SU-DHL-6 (cell line): Measurements from ENCODE around the gene C1orf116.

Source experiments
- H2AFZ ChIP-seq: fragments of 200-600 bp; sonication (generic); 2 replicates; pipeline ENCODE4 v1.6.1; 2014; ENCODE audit warnings: low read depth, mild to moderate bottlenecking, moderate library complexity, mixed read lengths, antibody characterized with exemption, low read length; ENCODE audit not compliant: severe bottlenecking
- H3F3A ChIP-seq: fragments of 200-600 bp; shearing (Covaris generic); 2 replicates; pipeline ENCODE4 v1.6.0; 2016; ENCODE audit warnings: antibody characterized with exemption, mild to moderate bottlenecking; ENCODE audit not compliant: insufficient read depth
- H3K27ac ChIP-seq: fragments of 200-600 bp; sonication (generic); 2 replicates; pipeline ENCODE4 v1.5.1; 2016; ENCODE audit warnings: low read depth, mild to moderate bottlenecking, low read length, moderate library complexity, mixed read lengths
- H3K27me3 ChIP-seq: fragments of 200-600 bp; sonication (generic), shearing (Covaris generic); 2 replicates; pipeline ENCODE4 v1.6.0; 2014; ENCODE audit warnings: mild to moderate bottlenecking, low read length
- H3K36me3 ChIP-seq: fragments of 200-600 bp; sonication (generic); 2 replicates; pipeline ENCODE4 v1.6.1; 2014; ENCODE audit warnings: mild to moderate bottlenecking, low read length, mixed read lengths
- H3K4me2 ChIP-seq: fragments of 300-600, 200-600 bp; shearing (Covaris generic), sonication (generic); 2 replicates; pipeline ENCODE4 v1.6.0; 2014; ENCODE audit warnings: low read length, low read depth, mild to moderate bottlenecking; ENCODE audit not compliant: poor library complexity, severe bottlenecking
- H3K4me3 ChIP-seq: fragments of 200-600 bp; sonication (generic); 2 replicates; pipeline ENCODE4 v1.5.1; 2014; ENCODE audit warnings: antibody characterized with exemption, low read length, mild to moderate bottlenecking, mixed read lengths; ENCODE audit not compliant: insufficient read depth, poor library complexity, severe bottlenecking
- H3K79me2 ChIP-seq: fragments of 200-600 bp; sonication (generic); 2 replicates; pipeline ENCODE4 v1.6.1; 2014; ENCODE audit warnings: mild to moderate bottlenecking, low read length, moderate library complexity; ENCODE audit not compliant: insufficient read depth
- H3K9ac ChIP-seq: fragments of 200-600 bp; sonication (generic); 2 replicates; pipeline ENCODE4 v1.7.0; 2014; ENCODE audit warnings: mild to moderate bottlenecking, low read length
- H3K9me2 ChIP-seq: fragments of 200-600 bp; sonication (generic); replicated peaks from 2 replicates; pipeline ENCODE4 v1.6.1; 2014; ENCODE audit warnings: low read length; ENCODE audit not compliant: insufficient read depth
- H3K9me3 ChIP-seq: fragments of 200-600 bp; sonication (generic); 2 replicates; pipeline ENCODE4 v1.6.1; 2014; ENCODE audit warnings: low read length, mixed read lengths; ENCODE audit not compliant: insufficient read depth
- H4K20me1 ChIP-seq: fragments of 200-600 bp; sonication (generic); 2 replicates; pipeline ENCODE4 v1.6.1; 2014; ENCODE audit warnings: low read depth, mild to moderate bottlenecking, antibody characterized with exemption, low read length, moderate library complexity, mixed read lengths
- CTCF ChIP-seq: fragments of 200-600 bp; sonication (generic); IDR thresholded peaks from one replicate; pipeline ENCODE4 v1.5.1; 2017; ENCODE audit warnings: antibody characterized with exemption, mild to moderate bottlenecking, low read length, moderate library complexity; ENCODE audit not compliant: insufficient read depth, poor library complexity, severe bottlenecking
- EZH2phosphoT487 ChIP-seq: fragments of 200-600 bp; sonication (generic), shearing (Covaris generic); conservative IDR thresholded peaks from 2 replicates; pipeline ENCODE4 v1.6.1; 2018; ENCODE audit warnings: mild to moderate bottlenecking, antibody characterized with exemption, low read length, moderate library complexity, mixed read lengths

C1orf116 gene

DNA sequence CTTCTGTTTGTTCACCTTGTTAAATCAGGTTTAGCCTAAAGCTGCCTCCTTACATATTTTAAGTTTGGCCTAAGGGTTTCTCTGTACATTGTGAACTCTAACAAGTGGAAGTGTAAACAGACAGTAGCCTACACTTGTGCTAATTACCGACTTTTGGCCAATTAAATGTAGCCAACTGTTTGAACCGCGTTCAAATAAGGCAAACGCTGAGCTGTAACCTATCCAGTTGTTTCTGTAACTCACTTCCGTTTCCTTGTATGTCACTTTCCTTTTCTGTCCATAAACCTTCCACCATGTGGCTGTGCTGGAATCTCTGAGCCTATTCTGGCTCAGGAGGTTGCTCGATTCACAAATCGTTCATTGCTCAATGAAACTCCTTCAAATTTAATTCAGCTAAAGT is 54.3 kb downstream of the C1orf116 start:
- Histone ChIP-seq H2AFZ (no peak overlapping the region), H3F3A (no peaks in the 10 kb centered on the region), H3K79me2 (no peaks in the 10 kb centered on the region), H3K4me3 (no peak overlapping the region), H3K9me3 (no peaks in the 10 kb centered on the region), H3K4me2 (no peak overlapping the region), H3K27ac (no peak overlapping the region), H3K9ac (no peak overlapping the region), H4K20me1 (no peaks in the 10 kb centered on the region), H3K36me3 (no peaks in the 10 kb centered on the region), H3K27me3 (no peaks in the 10 kb centered on the region), H3K9me2 (no peaks in the 10 kb centered on the region)
- TF ChIP-seq CTCF (no peak), EZH2phosphoT487 (no peak)

GRCh38 chr1:206975306-206975705 is 57.2 kb downstream of the C1orf116 start:
- Histone ChIP-seq H3K9me2 (no peaks in the 10 kb centered on the region), H3K79me2 (no peaks in the 10 kb centered on the region), H4K20me1 (no peaks in the 10 kb centered on the region), H2AFZ (no peak overlapping the region), H3K9me3 (no peaks in the 10 kb centered on the region), H3K27ac (no peak overlapping the region), H3K4me3 (no peak overlapping the region), H3K27me3 (no peaks in the 10 kb centered on the region), H3K9ac (no peak overlapping the region), H3F3A (no peaks in the 10 kb centered on the region), H3K4me2 (no peak overlapping the region), H3K36me3 (no peaks in the 10 kb centered on the region)
- no peak for TF ChIP-seq EZH2phosphoT487
- TF ChIP-seq CTCF: no peak

DNA sequence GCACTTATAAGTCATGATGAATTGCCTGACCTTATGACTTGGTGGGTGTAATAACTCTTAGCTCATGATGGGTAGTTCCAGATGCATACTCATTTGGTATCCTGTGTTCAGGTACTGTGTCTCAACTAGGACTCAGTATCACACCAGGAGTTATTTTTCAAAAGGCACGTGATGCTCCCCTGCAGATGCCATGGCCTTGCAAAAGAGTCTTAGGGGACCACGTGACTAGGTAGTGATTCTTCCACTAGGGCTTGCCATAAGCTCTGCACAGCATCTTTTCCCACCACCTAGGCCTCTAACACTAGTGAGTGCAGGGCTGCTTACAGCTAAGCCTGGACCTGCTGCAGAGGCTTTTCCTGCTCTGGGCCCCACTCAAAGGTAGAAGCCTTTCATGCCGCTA is 58.4 kb downstream of the C1orf116 start:
- no peak overlapping the region for H3K27ac ChIP-seq
- no peaks in the 10 kb centered on the region for H4K20me1 ChIP-seq
- no peaks in the 10 kb centered on the region for H3K9me2 ChIP-seq
- no peak overlapping the region for H2AFZ ChIP-seq
- H3K79me2 ChIP-seq: no peaks in the 10 kb centered on the region
- H3K4me2 ChIP-seq: no peak overlapping the region
- H3K9me3 ChIP-seq: no peaks in the 10 kb centered on the region
- H3F3A ChIP-seq: no peaks in the 10 kb centered on the region
- no peaks in the 10 kb centered on the region for H3K36me3 ChIP-seq
- TF ChIP-seq CTCF: no peak
- no peak for TF ChIP-seq EZH2phosphoT487
- no peak overlapping the region for H3K4me3 ChIP-seq
- no peaks in the 10 kb centered on the region for H3K27me3 ChIP-seq
- H3K9ac ChIP-seq: no peak overlapping the region

DNA sequence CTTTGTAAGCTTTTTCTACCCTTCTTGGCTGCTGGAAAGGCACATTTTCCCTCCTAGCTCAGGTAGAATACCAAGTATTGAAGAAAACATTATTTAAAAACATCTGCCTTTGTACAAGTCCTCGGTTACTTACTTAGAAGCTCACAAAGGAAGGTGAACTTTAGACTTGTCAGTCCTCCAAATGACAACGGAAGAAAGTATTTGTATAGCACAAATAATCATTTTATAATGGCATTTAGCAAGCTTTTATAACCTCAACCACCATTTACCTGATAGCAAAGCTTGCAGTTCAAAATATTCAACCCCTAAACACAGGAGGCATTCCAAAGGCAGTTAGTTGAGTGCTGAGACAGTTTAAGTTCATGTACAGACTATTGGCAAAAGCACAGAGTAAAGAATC is 59.8 kb downstream of the C1orf116 start:
- Histone ChIP-seq H3K27ac (no peak overlapping the region), H3K4me3 (no peak overlapping the region)

More for the DNA sequence above, 59.8 kb downstream of the C1orf116 start:
- TF ChIP-seq EZH2phosphoT487: no peak
- no peak for TF ChIP-seq CTCF
- no peak overlapping the region for H2AFZ ChIP-seq
- H4K20me1 ChIP-seq: no peaks in the 10 kb centered on the region
- H3K9me2 ChIP-seq: no peaks in the 10 kb centered on the region
- H3K4me2 ChIP-seq: no peak overlapping the region
- no peaks in the 10 kb centered on the region for H3K79me2 ChIP-seq
- no peaks in the 10 kb centered on the region for H3F3A ChIP-seq
- H3K9me3 ChIP-seq: no peaks in the 10 kb centered on the region
- no peaks in the 10 kb centered on the region for H3K27me3 ChIP-seq
- H3K9ac ChIP-seq: no peak overlapping the region
- H3K36me3 ChIP-seq: no peaks in the 10 kb centered on the region
